Epidermal melanocyte (primary cell): ENCODE data around the gene CROCC2.

Experiments used
- DNase-seq: peaks from one replicate; pipeline ENCODE4 v3.0.0; 2011; ENCODE audit warnings: low spot score; ENCODE audit not compliant: insufficient read length

The CROCC2 gene

DNA sequence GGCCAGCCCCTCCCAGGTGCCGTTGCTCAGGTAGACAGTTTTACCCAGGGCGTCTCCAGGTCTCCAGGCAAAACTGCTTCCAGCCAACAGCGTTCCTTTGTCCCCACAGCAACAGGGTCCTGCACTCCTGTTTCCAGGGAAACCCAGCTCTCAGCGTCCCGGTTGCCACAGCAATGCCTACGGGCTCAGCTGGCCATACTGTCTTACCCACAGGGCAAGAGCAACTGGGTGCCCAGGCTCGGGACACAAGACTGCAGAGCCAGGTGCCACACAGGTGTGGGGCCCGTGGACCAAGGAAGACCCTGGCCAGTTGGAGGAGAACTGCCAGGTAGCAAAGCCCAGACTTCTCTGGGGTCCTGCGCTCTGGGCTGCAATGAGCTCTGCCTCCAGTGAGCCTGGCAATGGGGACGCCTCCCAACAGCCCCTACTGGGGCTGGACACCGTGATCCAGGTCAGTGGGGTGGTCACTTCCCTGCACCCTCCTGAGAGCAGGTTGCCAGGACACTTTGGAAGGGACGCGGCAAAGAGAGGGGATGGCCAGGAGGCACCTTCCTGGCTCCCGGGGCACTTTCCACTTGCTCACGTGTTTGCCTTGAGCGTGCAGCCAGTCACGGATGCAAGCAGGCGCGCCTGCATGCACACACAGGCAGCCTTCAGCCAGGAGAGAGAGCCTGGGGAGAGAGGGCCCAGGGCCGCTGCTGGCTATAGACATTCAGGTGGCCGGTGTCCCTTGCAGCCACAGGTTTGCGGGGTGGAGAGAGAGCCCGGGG, at the start of gene CROCC2:
TSS of gene CROCC2 (plus strand) at position 196 of the 770 bp plus-strand sequence. CDS start at position 374, 178 bp downstream.
- no peak for DNase-seq

DNA sequence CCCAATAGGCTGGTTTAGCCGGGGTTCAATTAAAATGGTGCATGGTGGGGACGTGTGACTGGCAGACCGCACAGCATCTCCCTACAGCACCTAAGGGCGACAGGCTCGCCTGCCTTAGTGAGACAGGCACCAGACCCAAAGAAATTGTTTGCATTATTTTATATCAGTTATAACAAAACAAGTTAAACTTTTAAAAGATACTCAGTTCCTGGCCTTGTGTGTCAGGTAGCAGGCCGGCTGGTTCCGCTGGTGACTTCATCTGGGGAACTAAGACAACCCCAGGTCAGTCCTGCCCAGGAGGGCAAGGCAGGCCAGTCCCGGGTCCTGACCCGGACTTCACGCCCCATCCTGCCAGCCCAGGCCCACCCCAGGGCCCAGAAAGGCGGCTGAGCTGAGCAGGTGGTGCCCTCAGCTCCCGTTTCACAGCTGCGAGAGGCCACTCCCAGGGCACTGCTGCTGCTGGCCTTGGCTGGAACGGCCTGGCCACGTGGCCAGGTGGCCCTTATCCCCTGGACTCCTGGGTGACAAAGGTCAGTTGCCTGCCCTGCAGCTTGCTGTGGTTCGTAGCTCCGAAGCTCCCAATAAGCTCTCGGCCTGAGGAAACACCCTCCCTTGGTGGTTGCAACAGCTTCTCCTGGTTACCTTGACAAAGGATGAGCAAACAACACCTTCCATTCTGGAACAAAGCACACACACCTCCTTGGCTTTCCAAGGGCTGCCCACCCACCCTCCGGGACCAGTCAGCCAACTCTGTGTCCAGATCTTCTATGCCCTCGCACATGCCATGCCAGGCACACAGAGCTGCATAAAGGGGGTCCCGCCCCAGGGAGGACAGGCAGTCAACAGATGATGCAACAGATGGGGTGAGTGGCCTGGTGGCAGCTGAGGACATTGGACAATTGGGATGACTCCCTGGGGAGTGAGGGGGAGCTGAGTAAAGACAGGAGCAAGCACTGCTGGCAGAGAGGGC, 48.8 kb upstream of the CROCC2 start:
- DNase-seq, result no peak

- DNase-seq, result no peak
These were observed 47.8 kb upstream of the CROCC2 start for GRCh38 chr2:240858321-240858720.

- DNase-seq, result no peak
These were observed 47.3 kb upstream of the CROCC2 start for GRCh38 chr2:240858871-240859270.

DNA sequence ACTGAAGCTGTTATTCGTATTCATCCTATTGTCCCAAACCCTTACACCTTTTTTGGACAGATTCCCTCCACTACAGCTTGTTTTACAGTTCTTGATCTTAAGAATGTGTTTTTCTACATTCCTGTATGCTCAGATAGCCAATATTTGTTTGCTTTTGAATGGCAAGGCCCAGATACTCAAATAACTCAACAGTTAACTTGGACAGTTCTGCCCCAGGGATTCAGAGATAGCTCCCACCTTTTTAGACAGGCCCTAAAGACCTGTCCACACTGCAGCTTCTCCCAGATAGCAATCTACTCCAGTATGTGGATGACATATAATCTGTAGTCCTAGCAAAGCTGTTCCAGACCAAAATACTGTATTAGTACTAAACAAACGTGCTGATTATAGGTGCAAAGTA, 44.6 kb upstream of the CROCC2 start:
- DNase-seq, result no peak

DNA sequence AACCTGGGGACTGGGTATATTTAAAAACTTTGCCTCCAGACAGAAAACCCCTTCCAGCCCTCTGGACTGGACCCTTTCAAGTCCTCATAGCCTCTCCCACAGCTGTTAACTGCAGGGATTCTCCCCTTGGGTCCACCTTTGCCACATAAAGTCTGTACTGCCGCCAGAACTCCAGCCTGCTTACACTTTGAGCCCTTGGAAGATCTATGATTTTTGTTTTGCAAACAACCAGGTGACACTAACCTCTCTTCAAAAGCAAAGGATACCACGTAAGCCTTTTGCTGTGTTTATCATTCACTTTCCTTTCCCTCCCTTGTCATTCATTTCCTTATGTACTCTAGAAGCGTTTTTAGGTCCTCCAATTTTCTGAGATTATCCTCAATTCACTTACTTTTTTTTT, 41.7 kb upstream of the CROCC2 start:
- DNase-seq, result no peak

GRCh38 chr2:240865391-240865790, 40.7 kb upstream of the CROCC2 start:
- DNase-seq, result no peak

- DNase-seq, result no peak
These were observed 37.6 kb upstream of the CROCC2 start, which contains the start of gene AGXT for GRCh38 chr2:240868286-240869108. Gene AGXT (plus strand): TSS chr2:240868824. CDS start chr2:240868866, 42 bp downstream.

DNA sequence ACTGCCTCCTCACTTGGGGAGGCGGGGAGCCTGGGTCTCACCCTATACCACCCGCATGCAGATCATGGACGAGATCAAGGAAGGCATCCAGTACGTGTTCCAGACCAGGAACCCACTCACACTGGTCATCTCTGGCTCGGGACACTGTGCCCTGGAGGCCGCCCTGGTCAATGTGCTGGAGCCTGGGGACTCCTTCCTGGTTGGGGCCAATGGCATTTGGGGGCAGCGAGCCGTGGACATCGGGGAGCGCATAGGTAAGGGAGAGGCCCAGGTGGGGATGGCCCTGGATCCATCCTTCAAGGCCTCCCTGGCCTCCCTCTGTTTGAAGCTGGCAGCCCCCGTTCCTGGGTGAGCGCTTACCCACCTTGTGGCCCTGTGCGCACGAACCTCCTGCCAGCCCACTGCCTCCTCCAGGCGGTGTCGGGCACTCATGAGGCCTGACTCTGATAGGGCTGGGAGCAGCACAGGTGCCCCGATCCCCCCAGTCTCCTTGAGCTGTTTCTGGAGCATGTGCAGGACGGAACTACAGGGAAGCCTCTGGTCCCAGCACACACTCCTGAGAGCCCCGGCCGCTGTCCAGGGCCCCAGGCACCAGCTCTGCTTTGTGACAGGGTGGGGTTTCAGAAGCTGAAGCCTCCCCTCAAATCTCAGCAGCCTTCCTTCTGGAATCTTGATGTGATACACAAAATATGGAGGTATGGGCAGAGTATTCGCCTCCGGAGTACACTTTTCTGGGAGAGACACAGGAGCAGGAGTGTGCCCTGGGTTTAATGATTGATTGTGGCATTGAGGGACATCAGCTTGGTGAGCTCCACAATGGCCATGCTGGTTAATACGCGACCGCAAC, 36.8 kb upstream of the CROCC2 start:
- DNase-seq, result no peak

GRCh38 chr2:240869956-240870875, 35.9 kb upstream of the CROCC2 start:
- DNase-seq, result no peak

DNA sequence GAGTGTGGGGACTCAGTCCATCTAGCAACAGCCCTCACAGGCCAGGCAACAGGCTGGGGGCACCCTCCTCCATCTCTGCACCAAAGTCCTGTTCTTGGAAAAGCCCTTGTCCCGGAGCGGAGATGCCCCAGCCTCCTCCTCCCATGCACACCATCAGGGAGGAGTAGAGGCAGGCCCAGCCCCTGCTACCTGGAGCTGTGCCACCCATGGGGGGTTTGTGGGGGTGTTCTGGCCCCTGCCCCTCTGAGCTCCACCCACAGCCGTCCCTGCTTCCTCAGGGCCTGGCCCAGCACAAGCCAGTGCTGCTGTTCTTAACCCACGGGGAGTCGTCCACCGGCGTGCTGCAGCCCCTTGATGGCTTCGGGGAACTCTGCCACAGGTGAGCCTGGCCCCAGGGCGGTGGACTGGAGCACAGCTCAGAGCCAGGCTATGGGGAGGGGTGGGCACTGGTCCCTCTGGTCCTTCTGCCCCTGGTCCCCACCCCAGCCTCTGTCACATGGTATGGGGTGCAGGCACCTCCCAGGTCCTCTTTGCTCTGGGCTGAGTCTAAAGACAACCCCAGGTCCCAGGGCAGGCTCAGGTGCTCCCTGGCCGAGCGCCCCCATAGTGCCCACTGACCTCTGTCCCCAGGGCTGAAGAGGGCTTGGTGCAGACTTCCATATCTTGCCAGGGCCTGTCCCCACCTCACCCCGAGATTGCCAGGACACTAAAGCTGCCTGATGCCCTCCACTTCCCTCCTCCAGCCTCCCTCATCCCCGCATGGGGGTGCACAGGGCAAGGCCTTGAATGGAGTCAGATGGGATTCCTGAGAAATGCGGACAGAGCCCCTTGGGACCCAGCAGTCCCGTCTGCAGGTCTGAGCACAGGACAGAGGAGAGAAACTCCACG, 34.8 kb upstream of the CROCC2 start:
- DNase-seq, result no peak

GRCh38 chr2:240872317-240873097, 33.6 kb upstream of the CROCC2 start:
- DNase-seq, result no peak

- DNase-seq, result no peak
These were observed 32.9 kb upstream of the CROCC2 start for GRCh38 chr2:240873098-240873788.

DNA sequence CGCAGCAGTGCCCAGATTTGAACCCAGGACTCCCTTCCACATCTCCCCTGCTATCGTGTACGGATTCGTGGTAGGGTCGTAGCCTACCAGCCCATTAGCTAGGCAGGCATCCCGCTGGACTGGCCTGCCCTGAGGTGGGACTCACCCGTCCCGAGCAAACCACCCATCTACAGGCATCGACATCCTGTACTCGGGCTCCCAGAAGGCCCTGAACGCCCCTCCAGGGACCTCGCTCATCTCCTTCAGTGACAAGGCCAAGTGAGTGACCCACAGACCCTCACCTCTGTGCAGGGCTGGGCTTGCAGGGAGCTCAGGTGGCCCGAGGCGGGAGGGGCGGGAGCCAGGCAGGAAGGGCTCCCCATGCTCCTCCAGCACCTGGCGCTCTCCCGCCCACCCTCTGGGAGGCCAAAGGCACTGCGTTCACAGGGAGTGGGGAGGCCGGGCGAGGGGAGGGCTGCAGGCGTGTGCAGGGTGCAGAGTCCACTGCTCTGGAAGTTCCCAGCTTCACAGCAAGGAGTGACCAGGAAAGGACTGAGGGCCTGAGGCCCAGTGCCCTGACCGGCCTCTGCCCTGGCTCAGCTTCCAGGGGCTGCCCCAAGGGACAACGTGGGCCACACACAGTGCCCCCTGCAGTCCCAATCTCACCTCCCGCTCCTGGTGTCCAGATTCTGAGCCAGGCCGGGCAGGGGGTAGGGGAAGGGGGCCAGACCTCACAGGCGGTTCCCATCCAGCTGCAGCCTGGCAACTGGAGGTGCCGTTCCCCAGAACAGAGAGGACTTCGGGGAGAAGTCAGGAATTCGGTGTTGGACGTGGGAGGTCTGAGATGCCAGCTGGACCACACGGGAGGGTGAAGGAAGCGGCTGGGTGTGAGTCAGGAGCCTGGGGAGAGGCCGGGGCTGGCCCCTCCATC, 32.1 kb upstream of the CROCC2 start:
- no peak for DNase-seq

DNA sequence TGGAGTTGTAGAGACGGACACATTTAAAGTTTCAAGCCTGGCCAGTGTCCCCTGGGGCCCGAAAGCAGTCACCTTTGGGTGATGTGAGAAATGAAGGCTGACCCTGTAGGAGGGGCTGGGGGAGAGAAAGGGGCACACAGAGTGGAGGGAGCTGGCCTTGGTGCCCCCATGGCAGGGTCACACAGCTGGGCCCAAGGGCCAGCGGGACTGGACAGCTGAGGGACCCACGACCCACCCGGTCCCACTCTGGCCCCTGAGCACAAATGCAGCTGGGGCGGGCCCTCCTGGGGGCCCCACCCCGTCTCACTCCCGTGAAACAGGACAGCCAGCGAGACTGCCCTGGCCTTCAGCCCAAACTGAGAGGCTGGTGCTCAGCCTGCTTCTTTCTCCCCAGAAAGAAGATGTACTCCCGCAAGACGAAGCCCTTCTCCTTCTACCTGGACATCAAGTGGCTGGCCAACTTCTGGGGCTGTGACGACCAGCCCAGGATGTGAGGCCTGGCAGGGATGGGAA, 31.4 kb upstream of the CROCC2 start:
- DNase-seq, result no peak
